HG02588 (cell line): Measurements from ENCODE around the gene CIDEC.
A peak's percentile ranks its signal among the peaks of the same experiment; 100 is the strongest.
"Not testable (repeated sequence)": the region's sequence is repeated elsewhere in the genome, so short reads cannot be mapped to it uniquely, and the experiment has no call there.

ENCODE experiments used
- ATAC-seq: cut with Tn5 transposase; IDR thresholded peaks from one replicate; pipeline ENCODE4 v1.9.1; 2021; ENCODE audit warnings: mild to moderate bottlenecking, moderate library complexity; ENCODE audit not compliant: unreplicated experiment

The CIDEC gene

DNA sequence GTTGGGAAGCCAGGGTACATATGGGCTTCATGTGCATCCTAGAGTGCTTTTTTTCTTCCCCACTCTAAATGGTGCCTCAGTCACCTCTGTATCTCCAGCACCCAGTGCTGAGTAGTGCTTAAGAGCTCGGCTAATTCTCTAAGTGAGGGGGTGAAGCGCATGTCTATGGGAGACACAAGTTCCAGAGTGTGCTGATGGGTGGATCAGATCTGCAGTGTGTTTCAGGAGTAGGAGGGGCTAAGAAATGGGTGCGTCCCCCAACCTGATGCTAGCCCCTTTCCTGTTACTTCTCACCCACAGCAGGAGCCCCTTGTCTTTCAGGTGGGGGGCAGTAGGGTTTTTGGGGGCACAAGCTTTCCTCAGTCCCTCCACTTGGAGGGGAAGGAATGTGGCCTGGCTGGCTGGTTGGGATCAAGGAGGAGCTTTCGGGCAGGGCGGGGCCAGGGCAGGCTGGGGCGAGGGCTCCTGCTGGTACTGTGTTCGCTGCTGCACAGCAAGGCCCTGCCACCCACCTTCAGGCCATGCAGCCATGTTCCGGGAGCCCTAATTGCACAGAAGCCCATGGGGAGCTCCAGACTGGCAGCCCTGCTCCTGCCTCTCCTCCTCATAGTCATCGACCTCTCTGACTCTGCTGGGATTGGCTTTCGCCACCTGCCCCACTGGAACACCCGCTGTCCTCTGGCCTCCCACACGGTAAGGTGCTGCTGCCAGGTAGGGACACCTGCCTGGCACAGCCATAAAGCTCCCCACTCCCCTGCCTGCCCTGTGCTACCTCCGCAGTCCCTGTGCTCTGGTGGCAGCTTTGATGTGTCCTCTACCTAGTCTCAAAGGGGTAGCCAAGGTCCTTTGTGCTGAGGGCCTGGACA lies 22.6 kb upstream of the CIDEC start, which contains the start of gene IL17RE:
IL17RE (plus strand) TSS at position 477 of the 866 bp plus-strand sequence; CDS start at position 562, 85 bp downstream.
- no peak for ATAC-seq

GRCh38 chr3:9901967-9902366 lies 21.9 kb upstream of the CIDEC start:
- ATAC-seq, result no peak

DNA sequence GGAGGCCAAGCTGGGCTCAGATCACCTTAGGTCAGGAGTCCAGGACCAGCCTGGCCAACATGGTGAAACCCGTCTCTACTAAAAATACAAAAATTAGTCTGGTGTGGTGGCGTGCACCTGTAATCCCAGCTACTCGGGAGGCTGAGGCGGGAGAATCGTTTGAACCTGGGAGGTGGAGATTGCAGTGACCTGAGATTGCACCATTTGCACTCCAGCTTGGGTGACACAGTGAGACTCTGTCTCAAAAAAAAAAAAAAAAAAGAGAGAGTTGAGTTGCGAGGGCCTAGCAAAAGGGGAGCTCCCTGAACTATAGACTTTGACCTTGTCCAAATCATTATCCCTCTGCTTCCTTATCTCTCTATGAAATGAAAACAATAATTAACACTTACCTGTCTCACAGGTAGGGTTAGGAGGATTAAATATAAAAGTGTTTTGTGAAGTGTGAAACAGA lies 20.9 kb upstream of the CIDEC start:
- not testable (repeated sequence) for ATAC-seq

DNA sequence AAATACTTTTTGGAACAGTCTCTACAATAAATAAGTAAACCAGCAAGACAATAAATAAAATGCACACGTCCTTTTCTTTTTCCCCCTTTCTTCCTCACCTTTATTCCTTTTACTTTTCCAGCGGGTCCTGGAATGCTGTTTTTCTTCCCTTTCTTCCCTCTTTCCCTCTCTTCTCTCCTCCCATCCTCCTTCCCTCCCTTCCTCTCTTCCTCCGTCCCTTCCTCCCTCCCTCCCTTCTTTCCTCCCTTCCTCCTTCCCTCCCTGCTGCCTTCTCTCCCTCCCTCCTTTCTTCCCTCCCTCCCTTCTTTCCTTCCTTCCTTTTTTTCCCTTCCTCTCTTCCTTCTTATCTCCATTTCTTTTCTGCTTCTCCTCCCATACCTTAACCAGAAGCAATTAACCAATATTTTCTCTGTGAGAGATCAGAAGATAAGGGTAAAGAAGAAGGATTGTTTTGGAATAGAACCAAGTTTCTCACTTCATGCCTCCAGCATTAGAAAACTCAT lies 19.3 kb upstream of the CIDEC start:
- ATAC-seq, result no peak

- no peak for ATAC-seq
Observed at GRCh38 chr3:9898467-9899241, 18.6 kb upstream of the CIDEC start.

DNA sequence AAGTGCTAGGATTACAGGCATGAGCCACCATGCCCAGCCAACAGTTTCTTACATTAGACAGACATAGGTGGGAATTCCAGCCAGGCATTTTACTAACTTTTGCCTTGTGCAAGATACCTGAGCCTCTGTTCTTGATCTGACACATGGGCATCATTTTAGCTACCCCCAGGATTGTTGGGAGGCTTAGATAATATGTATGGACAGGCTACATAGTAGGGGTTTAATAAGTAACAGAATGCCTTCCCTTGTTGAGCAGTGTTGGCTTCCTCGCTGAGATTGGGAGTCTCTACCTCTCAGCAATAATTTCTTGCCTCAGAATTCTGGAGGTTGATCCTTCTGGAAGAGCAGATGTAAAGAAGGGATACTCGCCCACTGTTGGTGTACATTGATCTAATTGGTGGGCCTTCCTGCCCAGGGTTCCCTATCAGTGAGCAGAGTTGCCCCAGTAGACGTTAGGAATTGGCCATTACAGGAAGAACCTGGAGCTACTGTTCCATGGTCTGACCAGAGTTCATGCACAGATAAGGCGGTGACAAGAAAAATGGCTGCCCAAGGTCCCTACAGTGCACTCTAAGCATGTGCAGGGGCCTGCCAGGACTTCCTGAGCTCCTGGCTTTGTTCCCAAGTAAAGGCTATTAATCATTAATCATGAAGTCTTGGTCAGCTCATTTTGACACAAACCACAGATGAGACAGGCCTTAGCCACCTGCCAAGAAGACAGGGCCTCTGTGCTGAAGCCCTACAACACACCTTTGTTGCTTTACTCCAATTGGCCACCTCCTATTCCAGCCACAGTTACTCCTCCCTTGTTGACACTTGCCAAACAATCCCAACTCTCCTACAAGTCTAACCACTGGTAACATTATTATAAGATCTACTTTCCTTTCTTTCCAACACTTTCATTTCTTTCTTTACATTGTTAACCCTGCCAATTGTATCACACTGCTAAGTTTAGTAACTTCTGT lies 17.6 kb upstream of the CIDEC start:
- ATAC-seq, result no peak

GRCh38 chr3:9896755-9897407 lies 16.8 kb upstream of the CIDEC start:
- ATAC-seq, result not testable (repeated sequence)

GRCh38 chr3:9895715-9896114 lies 15.7 kb upstream of the CIDEC start:
- ATAC-seq, result not testable (repeated sequence)

GRCh38 chr3:9893739-9894138 lies 13.7 kb upstream of the CIDEC start:
- no peak for ATAC-seq

DNA sequence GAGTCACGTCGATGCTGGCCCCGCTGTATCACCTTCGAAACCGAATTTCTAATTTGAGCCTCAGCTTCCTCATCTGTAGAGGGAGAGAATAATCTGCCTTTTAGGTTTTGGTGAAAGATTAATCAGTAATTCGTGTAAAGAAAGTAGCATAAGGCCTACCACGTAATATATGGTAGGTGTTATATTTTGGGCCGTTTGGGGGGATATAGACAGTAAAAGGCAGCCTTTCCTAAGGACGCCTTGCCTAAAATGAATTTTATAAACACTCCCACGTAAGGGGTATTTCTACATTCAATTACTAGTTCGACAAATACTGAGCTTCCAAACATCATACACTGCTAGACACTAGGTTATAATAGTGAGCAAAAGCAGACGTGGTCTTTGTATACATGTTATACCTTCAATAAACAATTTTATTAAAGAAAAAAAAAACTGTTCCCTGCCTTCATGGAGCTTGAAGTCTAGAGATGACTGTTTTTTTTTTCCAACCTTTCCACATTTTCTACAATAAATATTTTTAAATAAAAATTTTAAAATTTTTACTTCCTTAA lies 11.1 kb upstream of the CIDEC start:
- ATAC-seq, result no peak

GRCh38 chr3:9890249-9891071 lies 10.4 kb upstream of the CIDEC start, which contains the start of gene JAGN1:
Gene JAGN1, plus strand, starts transcription at chr3:9890610. Its CDS starts 113 bp downstream, at chr3:9890723.
- peak; percentile 68 for ATAC-seq

DNA sequence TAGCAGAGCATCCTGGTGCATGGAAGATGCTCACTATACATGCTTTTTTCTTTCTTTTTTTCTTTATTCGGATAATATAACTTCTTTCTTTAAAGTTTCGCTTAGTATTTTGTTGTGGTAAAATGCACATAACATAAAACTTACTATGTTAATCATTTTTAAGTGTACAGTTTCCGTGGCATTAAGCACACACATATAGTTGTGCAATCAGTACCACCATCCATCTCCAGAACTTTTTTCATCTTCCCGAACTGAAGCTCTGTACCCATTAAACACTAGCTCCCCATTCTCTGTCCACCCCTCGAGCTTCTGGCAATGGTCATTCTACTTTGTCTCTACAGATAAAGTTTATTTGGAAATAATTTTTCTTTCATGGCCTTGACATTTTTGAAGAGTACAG lies 9.4 kb upstream of the CIDEC start:
- no peak for ATAC-seq

DNA sequence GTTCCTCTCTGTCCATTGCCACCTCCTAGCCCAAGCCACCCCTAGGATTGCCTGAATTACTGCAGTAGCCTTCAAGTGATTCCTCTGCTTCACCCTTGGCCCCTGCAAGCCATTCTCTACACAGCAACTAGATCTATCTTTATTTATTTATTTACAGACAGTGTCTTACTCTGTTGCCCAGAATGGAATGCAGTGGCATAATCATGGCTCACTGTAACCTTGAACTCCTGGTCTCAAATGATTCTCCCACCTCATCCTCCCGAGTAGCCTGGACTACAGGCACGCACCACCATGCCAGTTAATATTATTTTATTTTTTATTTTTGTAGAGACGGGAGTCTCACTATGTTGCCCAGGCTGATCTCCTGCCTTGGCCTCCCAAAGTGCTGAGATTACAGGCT lies 8.5 kb upstream of the CIDEC start:
- no peak for ATAC-seq

GRCh38 chr3:9887480-9887879 lies 7.4 kb upstream of the CIDEC start:
- ATAC-seq, result no peak

- no peak for ATAC-seq
Observed at GRCh38 chr3:9886328-9886727, 6.3 kb upstream of the CIDEC start.

DNA sequence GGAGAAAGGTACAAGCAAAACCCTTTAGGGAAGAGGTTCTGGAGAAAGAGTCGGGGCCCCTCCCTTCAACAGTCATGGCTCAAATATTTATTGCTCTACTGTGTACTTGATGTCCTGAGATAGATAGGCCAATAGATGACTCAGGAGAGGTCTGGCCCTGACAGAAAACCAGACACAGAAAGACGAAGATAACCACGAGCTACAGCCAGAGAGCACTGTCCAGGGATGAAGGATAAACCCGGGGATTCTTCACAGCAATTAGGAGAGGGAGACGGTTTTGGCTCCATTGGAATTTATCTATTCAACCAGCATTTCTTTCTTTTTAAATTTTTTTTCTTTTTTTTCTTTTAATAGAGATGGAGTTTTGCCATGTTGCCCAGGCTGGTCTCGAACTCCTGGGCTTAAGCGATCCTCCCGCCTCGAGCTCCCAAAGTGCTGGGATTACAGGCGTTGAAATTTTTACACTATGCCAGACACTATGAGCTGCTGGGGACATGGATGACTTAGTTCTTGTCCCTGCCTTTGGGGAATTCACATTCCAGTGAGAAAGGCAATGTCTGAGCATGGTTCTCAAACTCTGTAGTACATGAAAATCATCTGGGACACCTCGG lies 4.6 kb upstream of the CIDEC start:
- no peak for ATAC-seq

DNA sequence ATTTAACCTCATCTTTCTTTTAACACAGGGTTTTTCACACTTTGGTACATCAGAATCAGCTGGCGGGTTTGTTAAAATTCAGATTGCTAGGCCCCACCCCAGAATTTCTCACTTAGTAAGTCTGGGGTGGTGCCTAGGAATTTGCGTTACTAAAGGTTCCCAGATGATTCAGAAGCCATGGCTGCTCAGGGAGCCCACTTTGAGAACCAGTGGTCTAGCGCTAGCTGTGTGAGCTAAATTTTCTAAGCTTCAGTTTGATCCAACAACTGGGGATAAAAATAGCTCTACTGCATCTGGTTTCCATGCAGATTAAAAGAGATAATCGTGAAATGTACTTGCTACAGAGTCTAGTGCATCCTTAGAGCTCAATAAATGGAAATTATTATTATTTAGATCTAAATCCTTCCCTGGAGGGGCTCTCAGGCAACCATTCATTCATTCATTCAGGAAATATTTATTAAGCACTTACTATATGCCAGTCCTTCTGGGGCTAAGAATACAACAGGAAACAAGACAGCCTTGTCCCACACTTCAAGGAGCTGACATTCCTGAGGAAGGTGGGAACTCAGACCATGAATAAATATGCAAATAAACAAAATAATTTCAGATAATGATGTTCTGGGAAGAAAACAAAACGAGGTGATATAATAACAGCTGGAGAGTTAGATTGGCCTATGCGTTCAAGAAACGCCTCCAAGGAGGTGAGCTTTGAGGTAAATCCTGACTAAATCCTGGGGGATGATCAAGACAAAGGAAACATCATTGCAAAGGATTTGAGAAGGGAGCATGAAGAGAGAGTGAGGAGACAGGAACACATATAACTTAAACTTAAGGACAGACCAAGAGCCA lies 3.9 kb upstream of the CIDEC start:
- ATAC-seq, result no peak
